K562 (cell line): Measurements from ENCODE around the gene TMEM178A. TPM values are rescaled to one million over a fixed set of nuclear protein-coding genes. Genes with fewer than 3 reads are reported as not detected.

Experiments used
- HDAC1 ChIP-seq, 2 experiments: fragments of 450-650 bp; IDR thresholded peaks; 2 replicates each; pipeline ENCODE4 v1.6.1; 2016 to 2017; ENCODE audit warnings: inconsistent platforms in 1 of 2, mild to moderate bottlenecking in 1 of 2, moderate library complexity in 1 of 2
- NCOA1 ChIP-seq: fragments of 450-650 bp; IDR thresholded peaks from 2 replicates; pipeline ENCODE4 v1.6.1; 2016; ENCODE audit warnings: low read depth
- polyA plus RNA-seq, 8 experiments: library from polyadenylated mRNA; depleted of rRNA in 4 of 8; stranded (reverse) in 5 of 8; unstranded in 3 of 8; fragments of >200 nt; fragmentation: Nextera tagmentation in 2 of 8; fragmentation: Illumina TruSeq in 1 of 8; extraction: Ambion mirVana in 2 of 8; extraction: Trizol in 1 of 8; gene quantifications; 2 replicates each; pipeline versions ENCODE4 v1.2.1 to v1.2.3, GENCODE V29; 2011 to 2014; ENCODE audit warnings: inconsistent platforms in 1 of 8, missing spikeins in 1 of 8
- total RNA-seq, 7 experiments: library from RNA; depleted of rRNA in 6 of 7; stranded (reverse); fragments of >200 nt in 6 of 7; fragmentation: Illumina TruSeq in 2 of 7; extraction: Trizol in 2 of 7; gene quantifications; 2 replicates each; pipeline versions ENCODE4 v1.2.1 to v1.2.3, GENCODE V29; 2011 to 2021; ENCODE audit warnings: low replicate concordance in 1 of 7
- TF ChIP-seq, protein P1 (sequence below), 2 experiments: fragments of 450-650 bp; IDR thresholded peaks; 2 replicates each; pipeline ENCODE4 v1.6.1; 2016; ENCODE audit warnings: mild to moderate bottlenecking in 2 of 2, borderline replicate concordance in 1 of 2, low read depth in 1 of 2, moderate library complexity in 1 of 2
- TF ChIP-seq, protein P2 (sequence below), 2 experiments: fragments of 450-650 bp; formaldehyde crosslinking in 1 of 2; IDR thresholded peaks; 2 replicates each; pipeline versions ENCODE4 v1.4.0 to v1.6.1; 2014 to 2020; ENCODE audit warnings: mild to moderate bottlenecking in 2 of 2, borderline replicate concordance in 1 of 2, low read depth in 1 of 2

The TMEM178A gene
- total and polyA plus RNA-seq, 9 of the 15 experiments (the other 6 are each of a cell fraction or from before 2014, with no cell fraction given), result 0.04 to 0.17 TPM; not detected in 7

GRCh38 chr2:39723946-39724827 is 58.5 kb downstream of the TMEM178A start (continued):
- TF ChIP-seq, protein P1, sequence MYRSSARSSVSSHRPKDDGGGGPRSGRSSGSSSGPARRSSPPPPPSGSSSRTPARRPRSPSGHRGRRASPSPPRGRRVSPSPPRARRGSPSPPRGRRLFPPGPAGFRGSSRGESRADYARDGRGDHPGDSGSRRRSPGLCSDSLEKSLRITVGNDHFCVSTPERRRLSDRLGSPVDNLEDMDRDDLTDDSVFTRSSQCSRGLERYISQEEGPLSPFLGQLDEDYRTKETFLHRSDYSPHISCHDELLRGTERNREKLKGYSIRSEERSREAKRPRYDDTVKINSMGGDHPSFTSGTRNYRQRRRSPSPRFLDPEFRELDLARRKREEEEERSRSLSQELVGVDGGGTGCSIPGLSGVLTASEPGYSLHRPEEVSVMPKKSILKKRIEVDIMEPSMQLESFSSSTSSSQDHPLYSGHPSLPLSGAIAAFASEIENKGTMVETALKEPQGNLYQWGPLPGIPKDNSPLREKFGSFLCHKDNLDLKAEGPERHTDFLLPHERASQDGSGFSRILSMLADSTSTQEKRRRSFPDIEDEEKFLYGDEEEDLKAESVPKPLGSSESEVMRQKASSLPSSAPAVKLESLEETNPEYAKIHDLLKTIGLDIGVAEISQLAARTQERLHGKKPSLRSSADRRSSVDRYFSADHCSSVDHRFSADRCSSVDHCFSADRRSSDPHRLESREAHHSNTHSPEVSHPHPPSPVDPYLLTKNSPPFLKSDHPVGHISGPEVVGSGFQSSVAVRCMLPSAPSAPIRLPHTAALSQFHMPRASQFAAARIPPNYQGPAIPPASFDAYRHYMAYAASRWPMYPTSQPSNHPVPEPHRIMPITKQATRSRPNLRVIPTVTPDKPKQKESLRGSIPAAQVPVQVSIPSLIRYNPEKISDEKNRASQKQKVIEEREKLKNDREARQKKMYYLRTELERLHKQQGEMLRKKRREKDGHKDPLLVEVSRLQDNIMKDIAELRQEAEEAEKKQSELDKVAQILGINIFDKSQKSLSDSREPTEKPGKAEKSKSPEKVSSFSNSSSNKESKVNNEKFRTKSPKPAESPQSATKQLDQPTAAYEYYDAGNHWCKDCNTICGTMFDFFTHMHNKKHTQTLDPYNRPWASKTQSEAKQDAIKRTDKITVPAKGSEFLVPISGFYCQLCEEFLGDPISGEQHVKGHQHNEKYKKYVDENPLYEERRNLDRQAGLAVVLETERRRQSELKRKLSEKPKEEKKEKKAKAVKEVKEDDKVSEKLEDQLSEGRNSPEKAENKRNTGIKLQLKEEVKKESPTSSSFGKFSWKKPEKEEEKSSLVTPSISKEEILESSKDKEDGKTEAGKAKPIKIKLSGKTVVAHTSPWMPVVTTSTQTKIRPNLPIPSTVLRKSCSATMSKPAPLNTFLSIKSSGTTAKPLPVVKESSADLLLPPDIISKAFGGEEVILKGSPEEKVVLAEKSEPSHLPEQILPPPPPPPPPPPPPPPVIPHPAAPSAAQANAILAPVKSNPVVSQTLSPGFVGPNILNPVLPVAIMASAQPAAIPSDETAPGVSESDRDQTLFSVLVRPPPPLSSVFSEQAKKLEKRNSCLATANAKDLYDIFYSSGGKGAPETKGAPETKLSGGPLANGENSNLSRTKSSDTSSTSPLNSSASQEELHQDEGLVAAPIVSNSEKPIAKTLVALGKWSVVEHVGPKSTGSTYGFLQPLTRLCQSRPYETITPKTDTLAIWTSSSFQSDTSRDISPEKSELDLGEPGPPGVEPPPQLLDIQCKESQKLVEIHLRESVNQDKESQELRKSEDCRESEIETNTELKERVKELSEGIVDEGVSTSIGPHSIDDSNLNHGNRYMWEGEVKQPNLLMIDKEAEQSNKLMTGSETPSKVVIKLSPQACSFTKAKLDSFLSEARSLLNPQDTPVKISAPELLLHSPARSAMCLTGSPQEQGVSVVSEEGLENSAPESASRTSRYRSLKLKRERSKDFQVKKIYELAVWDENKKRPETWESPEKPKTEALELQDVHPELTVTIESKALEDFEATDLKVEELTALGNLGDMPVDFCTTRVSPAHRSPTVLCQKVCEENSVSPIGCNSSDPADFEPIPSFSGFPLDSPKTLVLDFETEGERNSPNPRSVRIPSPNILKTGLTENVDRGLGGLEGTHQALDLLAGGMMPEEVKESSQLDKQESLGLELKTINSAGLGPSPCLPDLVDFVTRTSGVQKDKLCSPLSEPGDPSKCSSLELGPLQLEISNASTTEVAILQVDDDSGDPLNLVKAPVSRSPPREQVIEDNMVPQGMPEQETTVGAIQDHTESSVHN (IDR thresholded peaks at IDR 0.05; ENCODE audit: borderline replicate concordance in 1 of 2, low read depth in 1 of 2), result no peak
- TF ChIP-seq NCOA1 (no peak), HDAC1 (IDR thresholded peaks at IDR 0.05) (no peak)
- TF ChIP-seq, protein P2, sequence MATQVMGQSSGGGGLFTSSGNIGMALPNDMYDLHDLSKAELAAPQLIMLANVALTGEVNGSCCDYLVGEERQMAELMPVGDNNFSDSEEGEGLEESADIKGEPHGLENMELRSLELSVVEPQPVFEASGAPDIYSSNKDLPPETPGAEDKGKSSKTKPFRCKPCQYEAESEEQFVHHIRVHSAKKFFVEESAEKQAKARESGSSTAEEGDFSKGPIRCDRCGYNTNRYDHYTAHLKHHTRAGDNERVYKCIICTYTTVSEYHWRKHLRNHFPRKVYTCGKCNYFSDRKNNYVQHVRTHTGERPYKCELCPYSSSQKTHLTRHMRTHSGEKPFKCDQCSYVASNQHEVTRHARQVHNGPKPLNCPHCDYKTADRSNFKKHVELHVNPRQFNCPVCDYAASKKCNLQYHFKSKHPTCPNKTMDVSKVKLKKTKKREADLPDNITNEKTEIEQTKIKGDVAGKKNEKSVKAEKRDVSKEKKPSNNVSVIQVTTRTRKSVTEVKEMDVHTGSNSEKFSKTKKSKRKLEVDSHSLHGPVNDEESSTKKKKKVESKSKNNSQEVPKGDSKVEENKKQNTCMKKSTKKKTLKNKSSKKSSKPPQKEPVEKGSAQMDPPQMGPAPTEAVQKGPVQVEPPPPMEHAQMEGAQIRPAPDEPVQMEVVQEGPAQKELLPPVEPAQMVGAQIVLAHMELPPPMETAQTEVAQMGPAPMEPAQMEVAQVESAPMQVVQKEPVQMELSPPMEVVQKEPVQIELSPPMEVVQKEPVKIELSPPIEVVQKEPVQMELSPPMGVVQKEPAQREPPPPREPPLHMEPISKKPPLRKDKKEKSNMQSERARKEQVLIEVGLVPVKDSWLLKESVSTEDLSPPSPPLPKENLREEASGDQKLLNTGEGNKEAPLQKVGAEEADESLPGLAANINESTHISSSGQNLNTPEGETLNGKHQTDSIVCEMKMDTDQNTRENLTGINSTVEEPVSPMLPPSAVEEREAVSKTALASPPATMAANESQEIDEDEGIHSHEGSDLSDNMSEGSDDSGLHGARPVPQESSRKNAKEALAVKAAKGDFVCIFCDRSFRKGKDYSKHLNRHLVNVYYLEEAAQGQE (IDR thresholded peaks at IDR 0.05; ENCODE audit: borderline replicate concordance), result no peak
- TF ChIP-seq, protein P2 (CRISPR knock-in tag; IDR thresholded peaks at IDR 0.05; ENCODE audit: low read depth), result no peak
